Measurements from ENCODE around the gene TTLL12.
A peak's percentile ranks its signal among the peaks of the same experiment; 100 is the strongest.

The TTLL12 gene

DNA sequence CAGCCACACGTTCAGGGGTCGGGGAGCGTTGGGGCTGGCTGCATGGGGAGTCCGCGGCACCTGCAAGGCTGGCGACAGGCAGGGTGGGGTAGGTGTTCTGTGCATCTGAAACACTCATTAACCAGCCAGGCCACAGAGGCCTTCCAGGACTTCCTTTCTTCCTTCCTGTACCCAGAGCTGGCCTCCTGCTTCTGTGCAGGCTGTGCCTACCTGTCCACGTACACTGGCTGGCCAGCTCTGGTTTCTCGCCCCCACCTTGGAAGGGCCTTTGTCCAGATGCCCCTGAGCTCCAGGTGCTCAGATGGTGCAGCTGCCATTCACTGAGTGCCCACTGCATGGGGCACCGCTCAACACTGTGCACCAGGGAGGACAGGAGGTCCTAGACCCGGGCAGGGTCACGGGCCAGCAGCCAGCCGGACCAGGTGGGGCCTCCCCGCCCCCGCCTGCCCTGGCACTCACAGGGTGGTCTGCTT lies 15.9 kb downstream of the TTLL12 start:
- DNase-seq: no peak

- no peak for DNase-seq
These were observed 16.8 kb downstream of the TTLL12 start for GRCh38 chr22:43170131-43170480.

GRCh38 chr22:43169310-43170130 lies 17.4 kb downstream of the TTLL12 start:
- DNase-seq: no peak

DNA sequence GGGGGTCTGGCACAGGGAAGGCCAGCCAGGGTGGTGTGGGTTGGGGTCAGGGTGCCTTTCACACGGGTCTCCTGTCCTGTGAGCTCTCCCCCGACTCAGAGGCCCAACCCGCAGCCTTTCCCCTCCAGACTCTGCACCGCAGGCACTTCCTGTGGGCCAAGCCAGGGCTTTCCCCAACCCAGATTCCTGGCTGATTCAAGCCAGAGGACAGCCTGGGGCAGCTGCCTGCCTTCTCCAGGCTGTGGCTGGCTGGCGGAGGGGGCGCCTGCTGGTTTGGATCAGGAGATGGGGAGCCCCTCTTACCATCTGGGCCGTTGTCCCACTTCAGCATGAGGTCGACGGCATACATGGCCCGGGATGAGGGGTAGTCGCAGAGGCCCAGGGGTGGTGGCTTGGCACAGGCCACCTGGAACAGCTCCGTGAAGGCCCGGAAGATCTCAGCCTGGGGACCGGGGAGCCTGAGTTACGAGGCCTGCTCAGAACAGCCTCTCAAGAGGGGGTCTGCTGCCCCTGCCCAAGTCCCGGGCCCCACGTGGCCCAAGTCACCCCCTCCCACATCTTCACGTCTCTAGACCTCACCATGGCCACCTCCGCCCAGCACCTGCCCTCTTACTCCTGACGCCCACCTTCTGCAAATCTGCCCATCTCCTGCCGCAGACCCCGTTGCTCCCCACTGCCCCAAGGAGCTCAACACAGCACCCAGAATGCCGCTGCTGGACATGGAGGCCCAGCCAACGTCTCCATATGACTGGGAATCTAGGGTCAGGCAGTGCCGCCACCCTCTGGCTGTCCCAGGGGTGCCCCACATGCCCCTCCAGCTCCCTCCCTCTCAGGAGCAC lies 18.2 kb downstream of the TTLL12 start:
- no peak for DNase-seq

- no peak for DNase-seq
These were observed 19.8 kb downstream of the TTLL12 start for GRCh38 chr22:43167001-43167589.

DNA sequence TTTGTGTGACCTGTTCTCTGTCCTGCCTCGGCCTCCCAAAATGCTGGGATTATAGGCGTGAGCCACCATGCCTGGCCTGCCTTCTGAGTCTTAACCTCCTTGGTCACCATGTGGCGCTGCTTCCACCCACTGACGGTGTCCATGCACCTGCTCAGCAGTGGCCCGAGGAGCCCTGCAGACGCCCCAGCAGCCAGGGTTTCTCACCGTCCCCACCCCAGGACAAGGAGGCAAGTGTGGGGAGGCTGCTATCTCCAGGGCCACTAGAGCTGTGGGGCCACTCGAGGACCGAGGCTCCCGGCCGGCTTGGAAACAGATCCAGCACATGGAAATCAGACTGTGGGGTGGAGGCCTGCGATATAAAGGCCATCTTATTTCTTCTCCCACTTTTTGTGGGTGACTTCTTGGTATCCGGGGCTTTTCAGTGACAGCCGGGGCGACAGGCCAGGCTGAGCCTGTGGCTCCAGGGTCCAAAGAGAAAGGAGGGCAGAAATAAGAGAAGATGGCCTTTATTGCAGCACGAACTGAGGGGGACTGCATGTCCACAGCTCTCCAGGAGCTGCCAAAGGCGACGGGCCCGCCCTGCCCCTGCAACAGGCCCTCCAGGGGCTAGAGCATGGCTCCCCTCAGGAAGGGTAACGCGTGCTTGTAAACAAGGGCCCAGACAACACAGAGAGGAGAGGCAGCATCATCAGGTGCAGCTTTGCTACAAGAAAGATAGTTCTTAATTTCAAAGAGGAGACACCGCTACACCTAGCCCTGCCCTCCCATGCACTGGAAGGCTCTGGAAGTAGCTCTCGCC lies 20.6 kb downstream of the TTLL12 start:
- no peak for DNase-seq

DNA sequence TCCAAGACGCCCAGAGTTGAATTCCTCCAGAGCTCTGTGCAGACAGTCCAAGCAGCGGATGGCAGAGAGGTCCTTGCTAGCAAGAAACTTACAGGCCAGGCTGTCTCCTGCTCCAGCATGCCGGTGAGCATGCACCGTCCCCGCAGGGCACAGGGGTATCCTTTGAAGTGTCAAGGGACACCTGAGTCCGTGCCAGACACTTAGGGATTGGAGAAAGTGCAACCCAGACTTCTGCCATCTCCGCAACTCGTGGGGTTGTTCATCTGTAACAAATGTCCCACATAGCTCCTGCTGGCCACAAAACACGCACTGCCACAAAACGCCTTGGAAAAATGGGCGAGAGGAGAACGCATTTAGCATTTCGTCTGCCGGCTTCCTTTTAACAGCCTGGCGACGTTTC lies 22.3 kb downstream of the TTLL12 start:
- DNase-seq: no peak

DNA sequence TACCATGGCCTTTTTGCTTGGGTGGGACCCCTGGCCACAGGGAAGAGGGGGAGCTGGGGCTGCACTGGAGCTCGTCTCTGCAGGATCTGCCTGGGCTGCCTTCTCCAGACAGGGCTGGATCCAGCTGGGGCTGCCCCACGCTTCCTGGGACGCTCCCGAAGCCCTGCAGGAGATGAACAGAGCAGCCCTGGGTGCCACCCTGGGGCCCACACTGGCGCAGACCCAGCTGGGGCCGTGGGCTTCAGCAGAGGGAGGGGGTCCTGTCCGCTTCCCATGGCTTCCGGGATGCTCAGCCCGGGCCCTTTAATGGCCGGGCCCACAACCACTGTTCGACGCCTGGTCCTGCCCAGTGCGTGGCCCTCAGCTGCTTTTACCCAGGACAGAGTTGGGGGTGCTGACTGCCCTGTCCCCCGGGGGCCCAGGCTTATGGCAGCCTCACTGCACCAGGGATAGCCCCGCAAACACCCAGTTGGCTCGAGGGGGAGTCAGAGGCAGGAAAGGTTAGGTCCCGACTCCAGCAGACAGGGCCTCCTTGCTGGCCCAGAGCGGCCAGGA lies 23.6 kb downstream of the TTLL12 start:
- no peak for DNase-seq

DNA sequence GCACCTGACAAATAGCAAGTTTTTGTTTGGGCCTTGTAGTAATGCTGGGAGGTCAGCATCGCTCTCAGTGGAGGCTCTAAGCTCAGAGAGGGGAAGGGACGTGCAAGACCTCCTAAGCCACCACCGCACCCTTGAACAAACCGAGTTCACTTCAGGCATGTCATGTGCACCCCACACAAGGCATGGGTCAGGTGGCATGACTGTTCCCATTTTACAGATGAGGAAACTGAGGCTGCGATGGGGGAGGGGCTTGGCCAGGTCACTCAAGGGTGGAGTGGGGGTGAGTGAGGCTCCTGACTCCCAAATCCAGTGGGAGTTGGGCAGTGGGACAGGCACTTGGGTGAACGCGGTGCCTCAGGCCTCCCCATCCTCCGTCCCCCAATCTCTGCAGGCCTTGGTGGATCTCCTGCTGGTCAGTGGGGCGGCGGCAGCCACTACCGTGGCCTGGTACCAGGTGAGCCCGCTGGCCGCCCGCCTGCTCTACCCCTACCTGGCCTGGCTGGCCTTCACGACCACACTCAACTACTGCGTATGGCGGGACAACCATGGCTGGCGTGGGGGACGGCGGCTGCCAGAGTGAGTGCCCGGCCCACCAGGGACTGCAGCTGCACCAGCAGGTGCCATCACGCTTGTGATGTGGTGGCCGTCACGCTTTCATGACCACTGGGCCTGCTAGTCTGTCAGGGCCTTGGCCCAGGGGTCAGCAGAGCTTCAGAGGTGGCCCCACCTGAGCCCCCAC lies 24.4 kb downstream of the TTLL12 start:
- DNase-seq: no peak

DNA sequence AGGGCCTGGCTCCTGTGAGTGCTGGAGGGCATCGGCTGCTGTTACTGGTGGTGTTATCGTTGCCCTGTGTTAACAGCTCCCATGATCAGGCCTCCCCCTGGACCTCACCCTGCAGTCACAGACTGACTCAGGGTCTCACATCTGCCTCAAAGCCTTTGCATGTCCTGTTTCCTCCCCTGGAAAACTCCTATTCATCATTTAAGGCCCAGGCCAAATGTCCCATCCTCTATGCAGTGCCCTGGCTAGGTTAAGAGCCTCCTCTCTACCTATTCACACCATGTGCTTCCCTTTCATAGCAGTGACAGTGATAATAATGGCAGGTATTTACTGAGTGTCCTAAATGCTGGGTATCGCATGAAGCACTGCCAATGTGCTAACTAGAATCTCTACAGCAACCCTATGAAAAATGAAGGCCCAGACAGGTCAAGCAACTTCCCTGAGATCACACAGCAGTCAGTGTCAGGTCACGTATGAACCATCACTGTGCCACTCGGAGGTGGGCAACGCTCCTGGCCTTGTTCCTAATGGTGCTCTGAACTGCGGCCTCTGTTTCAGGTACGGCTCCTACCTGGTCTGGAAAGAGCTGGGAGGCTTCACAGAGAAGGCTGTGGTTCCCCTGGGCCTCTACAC lies 26.3 kb downstream of the TTLL12 start:
- DNase-seq: no peak

DNA sequence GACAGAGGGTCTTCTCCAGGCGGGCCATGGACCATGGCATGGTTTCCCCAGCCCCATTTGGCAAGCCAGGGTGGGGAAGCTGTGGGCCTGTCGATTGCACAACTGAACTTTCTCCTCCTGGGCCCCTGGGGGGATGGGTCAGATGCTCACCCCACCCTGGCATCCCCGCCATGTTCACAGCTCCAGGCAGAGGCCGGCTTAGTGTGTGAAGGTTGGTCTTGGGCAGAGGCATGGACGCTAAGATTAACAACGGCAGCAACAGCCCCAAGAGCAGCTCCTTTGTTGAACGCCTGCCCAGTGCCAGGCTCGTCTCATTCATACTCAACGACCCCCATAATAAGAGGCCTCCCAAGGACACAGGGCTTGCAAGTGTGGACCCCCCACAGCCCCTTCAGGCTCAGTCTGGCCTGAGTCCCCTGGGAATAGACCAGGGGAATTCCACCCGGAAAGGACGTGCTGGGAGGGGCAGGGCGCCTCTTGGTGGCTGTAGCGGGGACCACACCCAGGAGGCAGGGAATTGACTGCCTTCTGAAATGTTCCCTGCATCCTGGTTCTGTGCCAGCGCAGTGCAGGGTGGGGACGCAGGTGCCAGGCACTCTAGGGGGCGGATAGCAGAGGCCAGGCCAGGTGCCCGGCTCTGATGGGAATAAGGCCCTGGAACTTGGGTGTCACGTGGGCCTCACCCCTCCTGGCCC lies 27.3 kb downstream of the TTLL12 start:
- no peak for DNase-seq

DNA sequence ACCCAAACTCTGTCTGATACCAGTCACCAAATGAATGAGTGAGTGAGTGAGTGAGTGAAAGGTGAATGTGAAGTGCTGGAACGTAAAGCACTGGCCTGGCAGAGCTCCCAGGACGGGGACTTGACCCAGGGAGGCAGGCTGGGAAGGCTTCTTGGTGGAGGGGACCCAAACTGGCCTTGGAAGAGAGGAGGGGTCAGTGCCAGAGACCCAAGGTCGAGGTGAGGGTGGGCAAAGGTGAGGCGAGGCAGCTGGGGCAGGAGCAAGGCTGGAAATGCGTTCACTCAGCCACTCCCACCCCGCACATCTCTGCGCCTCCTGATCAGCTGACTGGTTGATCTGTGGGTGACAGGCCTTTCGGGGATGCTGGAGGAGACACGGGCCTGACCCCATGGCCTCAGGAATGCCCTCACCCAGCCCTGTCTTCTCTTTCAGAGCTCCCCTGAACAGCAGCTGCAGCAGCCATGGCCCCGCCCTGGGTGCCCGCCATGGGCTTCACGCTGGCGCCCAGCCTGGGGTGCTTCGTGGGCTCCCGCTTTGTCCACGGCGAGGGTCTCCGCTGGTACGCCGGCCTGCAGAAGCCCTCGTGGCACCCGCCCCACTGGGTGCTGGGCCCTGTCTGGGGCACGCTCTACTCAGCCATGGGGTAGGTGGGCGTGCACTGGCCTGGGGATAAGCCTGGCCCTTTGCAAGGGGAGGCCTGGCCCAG lies 28.0 kb downstream of the TTLL12 start:
- DNase-seq: no peak

- no peak for DNase-seq
These were observed 28.9 kb downstream of the TTLL12 start for GRCh38 chr22:43157874-43158546.

GRCh38 chr22:43156413-43156812 lies 30.5 kb downstream of the TTLL12 start:
- DNase-seq: no peak

GRCh38 chr22:43155789-43156188 lies 31.1 kb downstream of the TTLL12 start:
- DNase-seq: no peak

DNA sequence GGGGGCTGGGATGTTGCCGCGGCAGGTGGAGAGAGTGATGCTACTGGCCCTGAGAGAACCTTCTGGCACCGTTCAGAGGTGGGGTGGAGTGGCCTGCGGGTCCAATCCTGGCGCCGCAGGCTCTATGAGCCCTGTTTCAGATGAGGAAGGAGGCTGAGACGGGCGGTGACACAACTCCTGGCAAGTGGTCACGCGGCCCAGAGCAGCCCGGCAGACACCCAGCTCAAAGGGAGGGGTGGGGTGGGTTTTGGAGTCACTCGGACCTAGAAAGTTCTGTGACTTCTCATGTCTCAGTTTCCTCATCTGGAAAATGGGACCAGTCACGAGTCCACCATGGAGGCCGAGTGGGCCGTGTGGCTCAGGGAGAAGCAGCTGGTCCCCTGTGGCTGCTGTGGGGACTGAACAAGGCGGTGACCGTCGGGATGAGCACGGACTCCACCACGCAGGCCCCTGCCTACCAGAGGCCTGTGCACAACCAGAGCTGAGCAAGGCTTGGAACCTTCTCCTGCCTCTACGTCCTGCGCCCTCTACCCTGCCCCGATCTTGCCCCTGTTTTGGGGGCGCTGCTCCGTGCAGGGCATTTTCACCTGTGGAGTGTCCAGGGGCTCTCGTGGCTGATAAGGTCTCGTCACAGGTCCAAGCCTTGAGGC lies 31.9 kb downstream of the TTLL12 start:
- no peak for DNase-seq

DNA sequence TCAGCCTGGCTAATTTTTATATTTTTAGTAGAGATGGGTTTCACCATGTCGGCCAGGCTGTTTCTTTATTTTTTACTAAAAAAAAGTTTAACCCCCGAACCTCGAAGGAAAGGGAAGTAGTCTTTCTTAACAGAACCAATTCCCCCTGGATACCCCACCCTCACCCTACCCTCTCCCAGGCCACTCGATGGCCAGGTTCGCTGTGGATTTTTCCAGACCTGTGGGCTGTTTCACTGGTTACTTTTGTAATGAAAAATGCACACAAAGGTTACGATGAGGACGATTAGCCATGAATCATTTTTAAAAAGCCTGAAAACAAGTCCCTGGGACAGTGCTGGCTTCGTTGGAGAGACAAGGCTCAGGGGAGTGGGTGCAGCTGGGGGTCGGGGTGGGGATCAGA lies 33.0 kb downstream of the TTLL12 start:
- DNase-seq: no peak

- DNase-seq: peak; percentile 54
These were observed 34.4 kb downstream of the TTLL12 start for GRCh38 chr22:43152357-43153071.
